IMR-90 (cell line): ENCODE results near the gene CECR2.

Experiments
- MXI1 ChIP-seq: IDR thresholded peaks from 2 replicates; pipeline ENCODE4 v1.6.1; 2012; ENCODE audit warnings: low read depth, mild to moderate bottlenecking, low read length, moderate library complexity, borderline replicate concordance
- NFE2L2 ChIP-seq: fragments of 150-350 bp; IDR thresholded peaks from 2 replicates; pipeline ENCODE4 v1.6.1; 2016; ENCODE audit warnings: low read depth, mild to moderate bottlenecking, low read length
- RCOR1 ChIP-seq: IDR thresholded peaks from 2 replicates; pipeline ENCODE4 v1.6.1; 2012; ENCODE audit warnings: mild to moderate bottlenecking, low read length, improper control_type of control experiment; ENCODE audit not compliant: insufficient replicate concordance
- SMC3 ChIP-seq: fragments of 150-350 bp; IDR thresholded peaks from 2 replicates; pipeline ENCODE4 v1.6.1; 2016; ENCODE audit warnings: low read depth, mild to moderate bottlenecking, antibody characterized with exemption, low read length, moderate library complexity
- TF ChIP-seq, protein P1 (sequence below): conservative IDR thresholded peaks from 2 replicates; pipeline ENCODE4 v1.5.1; 2012; ENCODE audit warnings: mild to moderate bottlenecking, low read depth, low read length, improper control_type of control experiment

DNA sequence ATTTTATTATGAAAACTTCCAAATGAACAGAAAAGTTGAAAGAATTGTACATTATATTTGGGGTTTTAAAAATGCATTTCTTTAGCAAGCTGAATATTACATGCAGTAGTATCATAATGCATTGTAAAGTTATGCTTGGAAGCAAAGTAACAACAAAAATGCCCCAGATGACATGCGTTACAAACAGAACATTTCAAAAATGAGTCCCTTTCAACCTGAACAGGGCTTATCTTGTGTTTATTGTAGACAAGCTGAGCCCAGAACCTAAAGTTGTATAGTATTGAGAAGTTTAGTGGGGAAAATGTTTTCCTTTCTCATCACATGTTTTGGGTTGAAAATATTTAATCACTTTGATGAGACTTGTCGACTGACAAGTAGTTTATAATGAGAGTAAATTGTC is 68.8 kb downstream of the CECR2 start:
- TF ChIP-seq NFE2L2, result no peak
- TF ChIP-seq, protein P1, sequence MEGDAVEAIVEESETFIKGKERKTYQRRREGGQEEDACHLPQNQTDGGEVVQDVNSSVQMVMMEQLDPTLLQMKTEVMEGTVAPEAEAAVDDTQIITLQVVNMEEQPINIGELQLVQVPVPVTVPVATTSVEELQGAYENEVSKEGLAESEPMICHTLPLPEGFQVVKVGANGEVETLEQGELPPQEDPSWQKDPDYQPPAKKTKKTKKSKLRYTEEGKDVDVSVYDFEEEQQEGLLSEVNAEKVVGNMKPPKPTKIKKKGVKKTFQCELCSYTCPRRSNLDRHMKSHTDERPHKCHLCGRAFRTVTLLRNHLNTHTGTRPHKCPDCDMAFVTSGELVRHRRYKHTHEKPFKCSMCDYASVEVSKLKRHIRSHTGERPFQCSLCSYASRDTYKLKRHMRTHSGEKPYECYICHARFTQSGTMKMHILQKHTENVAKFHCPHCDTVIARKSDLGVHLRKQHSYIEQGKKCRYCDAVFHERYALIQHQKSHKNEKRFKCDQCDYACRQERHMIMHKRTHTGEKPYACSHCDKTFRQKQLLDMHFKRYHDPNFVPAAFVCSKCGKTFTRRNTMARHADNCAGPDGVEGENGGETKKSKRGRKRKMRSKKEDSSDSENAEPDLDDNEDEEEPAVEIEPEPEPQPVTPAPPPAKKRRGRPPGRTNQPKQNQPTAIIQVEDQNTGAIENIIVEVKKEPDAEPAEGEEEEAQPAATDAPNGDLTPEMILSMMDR, result no peak
- no peak for TF ChIP-seq SMC3
- TF ChIP-seq RCOR1, result no peak
- no peak for TF ChIP-seq MXI1
